IMR-90 (cell line): ENCODE measurements around the gene ARF5. TPM values are rescaled to one million over a fixed set of nuclear protein-coding genes. Genes with fewer than 3 reads are reported as not detected.

Experiments
- ATAC-seq: fragments of 200-7000 bp; cut with Tn5 transposase; 2 replicates; pipeline ENCODE4 v1.9.1; 2020; ENCODE audit warnings: low read depth, mild to moderate bottlenecking, moderate library complexity
- BruUV-seq: library from RNA; stranded (reverse); fragments of 400-500 nt; replicated peaks from 2 replicates; lab custom pipeline; 2021; lab: Mats Ljungman, UMichigan
- CTCF ChIA-PET: fragments of 300-600 bp; formaldehyde crosslinking; extraction: SDS; loops from one replicate; lab custom pipeline; 2021; ENCODE audit warnings: antibody characterized with exemption; lab: Yijun Ruan, JAX
- POLR2A ChIA-PET: fragments of 300-600 bp; sonication (Branson Sonifier 250); formaldehyde crosslinking; loops from one replicate; lab custom pipeline; 2022; ENCODE audit warnings: antibody characterized with exemption; ENCODE audit not compliant: unreplicated experiment; lab: Charles Lee
- DNase-seq: peaks from one replicate; pipeline ENCODE4 v3.0.0; 2013
- H2AFZ ChIP-seq: replicated peaks from 2 replicates; pipeline ENCODE3; 2013; ENCODE audit warnings: low read length, mild to moderate bottlenecking; ENCODE audit not compliant: poor library complexity
- H2AK5ac ChIP-seq: 2 replicates; pipeline ENCODE4 v1.6.1; 2013; ENCODE audit warnings: low read depth, low read length, inconsistent platforms
- H2AK9ac ChIP-seq: replicated peaks from 2 replicates; pipeline ENCODE3; 2013; ENCODE audit warnings: mild to moderate bottlenecking, low read depth, low read length, moderate library complexity; ENCODE audit not compliant: poor library complexity
- H2BK120ac ChIP-seq: 2 replicates; pipeline ENCODE4 v1.6.1; 2013; ENCODE audit warnings: low read depth, low read length, inconsistent platforms
- H2BK15ac ChIP-seq: 3 replicates; pipeline ENCODE4 v1.6.1; 2013; ENCODE audit warnings: low read depth, low read length, inconsistent platforms
- H2BK20ac ChIP-seq: 2 replicates; pipeline ENCODE4 v1.6.1; 2013; ENCODE audit warnings: low read depth, mild to moderate bottlenecking, inconsistent platforms, low read length, moderate library complexity
- H2BK5ac ChIP-seq: 2 replicates; pipeline ENCODE4 v1.6.1; 2013; ENCODE audit warnings: mild to moderate bottlenecking, low read depth, low read length, inconsistent platforms; ENCODE audit not compliant: poor library complexity, severe bottlenecking
- H3K14ac ChIP-seq: replicated peaks from 2 replicates; pipeline ENCODE4 v1.6.1; 2013; ENCODE audit warnings: low read depth, low read length, inconsistent platforms
- H3K18ac ChIP-seq: 2 replicates; pipeline ENCODE4 v1.6.1; 2013; ENCODE audit warnings: low read depth, low read length, control low read depth
- H3K23ac ChIP-seq: 2 replicates; pipeline ENCODE4 v1.6.1; 2013; ENCODE audit warnings: low read depth, low read length, inconsistent platforms
- H3K27ac ChIP-seq: 2 replicates; pipeline ENCODE4 v1.5.1; 2013; ENCODE audit warnings: mild to moderate bottlenecking, control low read depth, low read length; ENCODE audit not compliant: insufficient read depth
- H3K27me3 ChIP-seq: 2 replicates; pipeline ENCODE4 v1.6.1; 2013; ENCODE audit warnings: low read length; ENCODE audit not compliant: control insufficient read depth, insufficient read depth
- H3K36me3 ChIP-seq: 2 replicates; pipeline ENCODE4 v1.6.1; 2013; ENCODE audit warnings: low read length, mixed read lengths; ENCODE audit not compliant: control insufficient read depth, insufficient read depth
- H3K4ac ChIP-seq: 2 replicates; pipeline ENCODE4 v1.6.1; 2013; ENCODE audit warnings: low read depth, low read length, inconsistent platforms
- H3K4me1 ChIP-seq: 2 replicates; pipeline ENCODE4 v1.6.1; 2013; ENCODE audit warnings: low read length, mixed read lengths; ENCODE audit not compliant: control insufficient read depth, insufficient read depth
- H3K4me2 ChIP-seq: 2 replicates; pipeline ENCODE4 v1.6.1; 2013; ENCODE audit warnings: low read depth, mild to moderate bottlenecking, control low read depth, low read length, moderate library complexity
- H3K4me3 ChIP-seq: 2 replicates; pipeline ENCODE4 v1.5.1; 2013; ENCODE audit warnings: low read depth, mild to moderate bottlenecking, control low read depth, low read length, moderate library complexity; ENCODE audit not compliant: insufficient read depth
- H3K56ac ChIP-seq: 2 replicates; pipeline ENCODE4 v1.6.1; 2013; ENCODE audit warnings: low read length, inconsistent platforms; ENCODE audit not compliant: insufficient read depth; ENCODE audit errors: extremely low read depth
- H3K79me1 ChIP-seq, 2 experiments: 2 replicates each; pipeline ENCODE4 v1.6.1; 2013; ENCODE audit warnings: low read length in 2 of 2, inconsistent platforms in 1 of 2, low read depth in 1 of 2
- H3K9ac ChIP-seq: 2 replicates; pipeline ENCODE4 v1.6.1; 2013; ENCODE audit warnings: low read depth, low read length, control low read depth
- H3K9me1 ChIP-seq: 2 replicates; pipeline ENCODE4 v1.6.1; 2013; ENCODE audit warnings: low read length, inconsistent platforms; ENCODE audit not compliant: insufficient read depth
- H3K9me3 ChIP-seq: 2 replicates; pipeline ENCODE4 v1.6.1; 2013; ENCODE audit warnings: low read length; ENCODE audit not compliant: control insufficient read depth, insufficient read depth
- H4K20me1 ChIP-seq: 2 replicates; pipeline ENCODE4 v1.6.1; 2013; ENCODE audit warnings: low read length, inconsistent platforms; ENCODE audit not compliant: insufficient read depth
- H4K5ac ChIP-seq: 2 replicates; pipeline ENCODE4 v1.6.1; 2013; ENCODE audit warnings: mild to moderate bottlenecking, low read depth, low read length, control low read depth
- H4K8ac ChIP-seq, 2 experiments: 2 replicates each; pipeline ENCODE4 v1.6.1; 2013; ENCODE audit warnings: low read depth in 2 of 2, low read length in 2 of 2, control low read depth in 1 of 2, inconsistent platforms in 1 of 2
- H4K91ac ChIP-seq: 2 replicates; pipeline ENCODE4 v1.6.1; 2013; ENCODE audit warnings: low read depth, low read length, inconsistent platforms; ENCODE audit not compliant: insufficient read depth
- BHLHE40 ChIP-seq: fragments of 150-350 bp; IDR thresholded peaks from 2 replicates; pipeline ENCODE4 v1.6.1; 2016; ENCODE audit warnings: mild to moderate bottlenecking, low read depth, low read length
- CEBPB ChIP-seq: IDR thresholded peaks from 2 replicates; pipeline ENCODE4 v1.6.1; 2012; ENCODE audit warnings: low read depth, low read length, improper control_type of control experiment
- CHD1 ChIP-seq: IDR thresholded peaks from 2 replicates; pipeline ENCODE4 v1.6.1; 2012; ENCODE audit warnings: low read depth, low read length, improper control_type of control experiment
- CTCF ChIP-seq: conservative IDR thresholded peaks from 2 replicates; pipeline ENCODE4 v1.5.1; 2012; ENCODE audit warnings: mild to moderate bottlenecking, low read depth, low read length, improper control_type of control experiment
- ELK1 ChIP-seq: fragments of 150-350 bp; IDR thresholded peaks from 2 replicates; pipeline ENCODE4 v1.6.1; 2016; ENCODE audit warnings: low read depth, mild to moderate bottlenecking, low read length, moderate library complexity, borderline replicate concordance
- FOS ChIP-seq: fragments of 150-350 bp; IDR thresholded peaks from 2 replicates; pipeline ENCODE4 v1.6.1; 2016; ENCODE audit warnings: low read depth, low read length
- MAFK ChIP-seq: IDR thresholded peaks from 2 replicates; pipeline ENCODE4 v1.6.1; 2012; ENCODE audit warnings: low read depth, low read length, improper control_type of control experiment
- MAZ ChIP-seq: IDR thresholded peaks from 2 replicates; pipeline ENCODE4 v1.6.1; 2012; ENCODE audit warnings: low read depth, mild to moderate bottlenecking, low read length, improper control_type of control experiment, moderate library complexity, borderline replicate concordance
- MXI1 ChIP-seq: IDR thresholded peaks from 2 replicates; pipeline ENCODE4 v1.6.1; 2012; ENCODE audit warnings: low read depth, mild to moderate bottlenecking, low read length, moderate library complexity, borderline replicate concordance
- NFE2L2 ChIP-seq: fragments of 150-350 bp; IDR thresholded peaks from 2 replicates; pipeline ENCODE4 v1.6.1; 2016; ENCODE audit warnings: low read depth, mild to moderate bottlenecking, low read length
- POLR2A ChIP-seq: IDR thresholded peaks from 2 replicates; pipeline ENCODE4 v1.6.1; 2012; ENCODE audit warnings: mild to moderate bottlenecking, low read depth, low read length
- RAD21 ChIP-seq: IDR thresholded peaks from 2 replicates; pipeline ENCODE4 v1.6.1; 2012; ENCODE audit warnings: low read length, improper control_type of control experiment
- RCOR1 ChIP-seq: IDR thresholded peaks from 2 replicates; pipeline ENCODE4 v1.6.1; 2012; ENCODE audit warnings: mild to moderate bottlenecking, low read length, improper control_type of control experiment; ENCODE audit not compliant: insufficient replicate concordance
- RFX5 ChIP-seq: IDR thresholded peaks from 2 replicates; pipeline ENCODE4 v1.8.0; 2012; ENCODE audit warnings: low read depth, mild to moderate bottlenecking, low read length, moderate library complexity
- SMC3 ChIP-seq: fragments of 150-350 bp; IDR thresholded peaks from 2 replicates; pipeline ENCODE4 v1.6.1; 2016; ENCODE audit warnings: low read depth, mild to moderate bottlenecking, antibody characterized with exemption, low read length, moderate library complexity
- USF2 ChIP-seq: fragments of 150-350 bp; IDR thresholded peaks from 2 replicates; pipeline ENCODE4 v1.6.1; 2017; ENCODE audit warnings: mild to moderate bottlenecking, antibody characterized with exemption, low read length, low read depth
- dilution Hi-C: fragments of 300-500 bp; cut with HindIII; formaldehyde crosslinking; loops from one replicate; pipeline ENCODE4 v1.14.3; 2018; ENCODE audit warnings: low sequenced_read_pairs; ENCODE audit not compliant: unreplicated experiment
- in situ Hi-C: fragments of 300-500 bp; cut with MboI; formaldehyde crosslinking; loops from 3 replicates; pipeline ENCODE4 v1.14.3; 2019; ENCODE audit warnings: low sequenced_read_pairs, inconsistent platforms, mixed read lengths
- intact Hi-C: fragments of 100-400 bp; cut with micrococcal nuclease; formaldehyde crosslinking; loops from 2 replicates; pipeline ENCODE4 v1.10.0; 2022
- polyA plus RNA-seq, 3 experiments: library from polyadenylated mRNA; depleted of rRNA; stranded (reverse); fragments of >200 nt; gene quantifications; 2 replicates each; pipeline ENCODE4 v1.2.3, GENCODE V29; 2012; ENCODE audit warnings: low replicate concordance in 1 of 3
- total RNA-seq: library from RNA; depleted of rRNA; stranded (reverse); fragments of >200 nt; gene quantifications from 2 replicates; pipeline ENCODE4 v1.2.3, GENCODE V29; 2012

ARF5 gene
- total and polyA plus RNA-seq, 2 of the 4 experiments (the other 2 are of a cell fraction) = 128 to 274 TPM

- no peaks in the 10 kb centered on the region for H4K20me1 ChIP-seq
- no TSS peak for BruUV-seq
- no peaks in the 10 kb centered on the region for H3K9me3 ChIP-seq
- H3K27me3 ChIP-seq = no peaks in the 10 kb centered on the region
- no peak overlapping the region for H4K91ac ChIP-seq
- TF ChIP-seq MAFK (no peak), CTCF (no peak), ELK1 (no peak), RFX5 (no peak), CHD1 (no peak), BHLHE40 (no peak), RCOR1 (no peak), CEBPB (no peak), NFE2L2 (no peak), USF2 (no peak), RAD21 (no peak), MXI1 (no peak), SMC3 (no peak), POLR2A (no peak), FOS (no peak), MAZ (no peak)
- no peak for ATAC-seq
- no peak overlapping the region for H2BK15ac ChIP-seq
- H2AFZ ChIP-seq = no peak overlapping the region
- H3K9ac ChIP-seq = no peak overlapping the region
- H4K8ac ChIP-seq = no peak overlapping the region
- CTCF ChIA-PET = no interaction called here
- H4K5ac ChIP-seq = no peak overlapping the region
- H3K27ac ChIP-seq = no peak overlapping the region
- peaks cover 7% of the 10 kb centered on the region for H3K4me1 ChIP-seq
- no peak overlapping the region for H3K4me3 ChIP-seq
- H3K23ac ChIP-seq = no peak overlapping the region
- POLR2A ChIA-PET = no interaction called here
- H3K36me3 ChIP-seq = no peaks in the 10 kb centered on the region
- in situ Hi-C loops = no loop called here
- no peaks in the 10 kb centered on the region for H3K79me1 ChIP-seq
- H3K18ac ChIP-seq = no peak overlapping the region
- no peak overlapping the region for H3K14ac ChIP-seq
- dilution Hi-C loops = no loop called here
- intact Hi-C loops = no loop called here
- no peak overlapping the region for H3K56ac ChIP-seq
- no peak overlapping the region for H2BK5ac ChIP-seq
- no peak overlapping the region for H2AK9ac ChIP-seq
- no peak overlapping the region for H3K4me2 ChIP-seq
- no peak for DNase-seq
- H3K9me1 ChIP-seq = peaks cover 7% of the 10 kb centered on the region
- no peak overlapping the region for H2BK20ac ChIP-seq
- H2BK120ac ChIP-seq = no peak overlapping the region
- H2AK5ac ChIP-seq = no peak overlapping the region
- H3K4ac ChIP-seq = no peak overlapping the region
Measured at GRCh38 chr7:127638197-127638596, 50.0 kb downstream of the ARF5 start.
